Measurements from ENCODE around the gene ENOX2. TPM values are rescaled to one million over a fixed set of nuclear protein-coding genes. Genes with fewer than 3 reads are reported as not detected.
"Not testable (repeated sequence)": the region's sequence is repeated elsewhere in the genome, so short reads cannot be mapped to it uniquely, and the experiment has no call there.

The ENOX2 gene
- total and polyA plus RNA-seq, 2 donors = 7.4 to 7.8 TPM

- not testable (repeated sequence) for H3K4me3 ChIP-seq (ENCODE audit: low read length in 2 of 2); H3K9me3 ChIP-seq (ENCODE audit: control insufficient read depth in 2 of 2, insufficient read depth in 1 of 2, low read length in 1 of 2); H3K36me3 ChIP-seq (ENCODE audit: control insufficient read depth in 2 of 2, insufficient read depth in 2 of 2, low read length in 1 of 2); H3K4me1 ChIP-seq (ENCODE audit: control insufficient read depth in 2 of 2, insufficient read depth in 2 of 2, low read length in 2 of 2); DNase-seq (ENCODE audit: low read depth in 6 of 9, low spot score in 9 of 9); H3K27me3 ChIP-seq (ENCODE audit: control insufficient read depth in 2 of 2, insufficient read depth in 1 of 2, low read length in 1 of 2); H3K27ac ChIP-seq (ENCODE audit: low read depth in 1 of 2, low read length in 1 of 2)
- 98% methylated on average over 4 of the region's 4 CpGs for WGBS
Observed at GRCh38 chrX:130819367-130819766, 83.6 kb downstream of the ENOX2 start.

DNA sequence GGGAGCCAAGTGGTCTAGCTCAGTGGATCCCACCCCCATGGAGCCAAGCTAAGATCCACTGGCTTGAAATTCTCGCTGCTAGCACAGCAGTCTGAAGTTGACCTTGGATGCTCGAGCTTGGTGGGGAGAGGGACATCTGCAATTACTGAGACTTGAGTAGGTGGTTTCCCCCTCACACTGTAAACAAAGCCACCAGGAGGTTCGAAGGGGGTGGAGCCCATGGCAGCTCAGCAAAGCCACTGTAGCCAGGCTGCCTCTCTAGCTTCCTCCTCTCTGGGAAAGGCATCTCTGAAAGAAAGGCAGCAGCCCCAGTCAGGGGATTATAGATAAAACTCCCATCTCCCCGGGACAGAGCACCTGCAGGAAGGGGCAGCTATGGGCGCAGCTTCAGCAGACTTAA, 89.1 kb downstream of the ENOX2 start:
- H3K4me1 ChIP-seq (ENCODE audit: control insufficient read depth in 2 of 2, insufficient read depth in 2 of 2, low read length in 2 of 2); DNase-seq (ENCODE audit: low read depth in 6 of 9, low spot score in 9 of 9); H3K27me3 ChIP-seq (ENCODE audit: control insufficient read depth in 2 of 2, insufficient read depth in 1 of 2, low read length in 1 of 2); H3K36me3 ChIP-seq (ENCODE audit: control insufficient read depth in 2 of 2, insufficient read depth in 2 of 2, low read length in 1 of 2); H3K9me3 ChIP-seq (ENCODE audit: control insufficient read depth in 2 of 2, insufficient read depth in 1 of 2, low read length in 1 of 2); H3K4me3 ChIP-seq (ENCODE audit: low read length in 2 of 2); H3K27ac ChIP-seq (ENCODE audit: low read depth in 1 of 2, low read length in 1 of 2): not testable (repeated sequence)
- 98% methylated on average over 5 of the region's 5 CpGs for WGBS

DNA sequence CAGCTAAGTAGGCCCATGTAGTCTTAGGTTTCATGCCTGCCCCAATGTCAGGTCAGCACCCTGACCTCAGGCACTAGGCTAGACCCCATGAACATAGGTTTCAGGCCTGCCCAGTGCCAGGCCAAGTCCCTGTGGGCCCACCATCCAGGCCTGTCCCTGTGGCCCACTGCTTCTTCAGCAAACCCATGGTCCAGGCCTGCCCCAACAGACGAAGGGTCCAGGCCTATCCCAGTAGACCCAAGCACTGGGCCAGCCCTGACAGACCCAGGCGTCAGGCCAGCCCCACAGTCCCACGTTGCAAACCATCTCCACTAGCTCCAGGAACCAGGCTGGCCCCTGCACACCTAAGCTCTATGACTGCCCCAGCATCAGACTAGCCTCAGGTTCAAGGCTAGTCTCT, 92.4 kb downstream of the ENOX2 start:
- Histone ChIP-seq H3K4me3 (ENCODE audit: low read length in 2 of 2) (no peak overlapping the region), H3K4me1 (ENCODE audit: control insufficient read depth in 2 of 2, insufficient read depth in 2 of 2, low read length in 2 of 2) (no peaks in the 10 kb centered on the region), H3K27ac (ENCODE audit: low read depth in 1 of 2, low read length in 1 of 2) (no peak overlapping the region), H3K9me3 (ENCODE audit: control insufficient read depth in 2 of 2, insufficient read depth in 1 of 2, low read length in 1 of 2) (no peaks in the 10 kb centered on the region), H3K27me3 (ENCODE audit: control insufficient read depth in 2 of 2, insufficient read depth in 1 of 2, low read length in 1 of 2) (no peaks in the 10 kb centered on the region), H3K36me3 (ENCODE audit: control insufficient read depth in 2 of 2, insufficient read depth in 2 of 2, low read length in 1 of 2) (no peaks in the 10 kb centered on the region)
- DNase-seq (ENCODE audit: low read depth in 6 of 9, low spot score in 9 of 9) = no peak
- 95% methylated on average over 3 of the region's 3 CpGs for WGBS

DNA sequence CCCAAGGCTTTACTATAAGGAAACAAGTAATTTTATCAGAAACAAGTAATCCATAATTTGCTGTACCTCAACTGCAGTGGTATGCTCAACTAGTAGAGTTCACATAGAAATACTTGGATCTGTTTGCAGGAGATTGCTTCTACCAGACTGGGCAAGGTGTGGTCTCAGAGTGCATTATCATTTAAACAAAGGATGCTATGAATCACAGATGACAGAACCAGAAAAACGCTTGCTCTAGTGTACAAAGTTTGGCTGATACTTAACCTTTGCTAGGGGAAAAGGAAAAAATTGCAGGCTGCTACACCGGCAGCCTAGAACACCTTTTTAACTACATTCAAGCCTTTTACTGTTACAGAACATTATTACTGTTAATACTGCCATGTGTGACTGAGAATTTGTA, 97.1 kb downstream of the ENOX2 start:
- no peaks in the 10 kb centered on the region for H3K36me3 ChIP-seq (ENCODE audit: control insufficient read depth in 2 of 2, insufficient read depth in 2 of 2, low read length in 1 of 2)
- no peaks in the 10 kb centered on the region for H3K4me1 ChIP-seq (ENCODE audit: control insufficient read depth in 2 of 2, insufficient read depth in 2 of 2, low read length in 2 of 2)
- no peak overlapping the region for H3K4me3 ChIP-seq (ENCODE audit: low read length in 2 of 2)
- H3K9me3 ChIP-seq (ENCODE audit: control insufficient read depth in 2 of 2, insufficient read depth in 1 of 2, low read length in 1 of 2) = no peaks in the 10 kb centered on the region
- no peak overlapping the region for H3K27ac ChIP-seq (ENCODE audit: low read depth in 1 of 2, low read length in 1 of 2)
- 92% methylated on average over 2 of the region's 2 CpGs for WGBS
- H3K27me3 ChIP-seq (ENCODE audit: control insufficient read depth in 2 of 2, insufficient read depth in 1 of 2, low read length in 1 of 2) = no peaks in the 10 kb centered on the region
- no peak for DNase-seq (ENCODE audit: low read depth in 6 of 9, low spot score in 9 of 9)

- H3K4me1 ChIP-seq (ENCODE audit: control insufficient read depth in 2 of 2, insufficient read depth in 2 of 2, low read length in 2 of 2) = no peaks in the 10 kb centered on the region
- H3K36me3 ChIP-seq (ENCODE audit: control insufficient read depth in 2 of 2, insufficient read depth in 2 of 2, low read length in 1 of 2) = no peaks in the 10 kb centered on the region
- no peak for DNase-seq (ENCODE audit: low read depth in 6 of 9, low spot score in 9 of 9)
- no peak overlapping the region for H3K27ac ChIP-seq (ENCODE audit: low read depth in 1 of 2, low read length in 1 of 2)
- no peak overlapping the region for H3K4me3 ChIP-seq (ENCODE audit: low read length in 2 of 2)
- no peaks in the 10 kb centered on the region for H3K9me3 ChIP-seq (ENCODE audit: control insufficient read depth in 2 of 2, insufficient read depth in 1 of 2, low read length in 1 of 2)
- no peaks in the 10 kb centered on the region for H3K27me3 ChIP-seq (ENCODE audit: control insufficient read depth in 2 of 2, insufficient read depth in 1 of 2, low read length in 1 of 2)
- WGBS = 98% methylated on average over 1 of the region's 1 CpG
Observed at GRCh38 chrX:130803537-130803936, 99.5 kb downstream of the ENOX2 start.

GRCh38 chrX:130801901-130802300, 101.1 kb downstream of the ENOX2 start:
- H3K4me1 ChIP-seq (ENCODE audit: control insufficient read depth in 2 of 2, insufficient read depth in 2 of 2, low read length in 2 of 2) = no peaks in the 10 kb centered on the region
- no peak overlapping the region for H3K4me3 ChIP-seq (ENCODE audit: low read length in 2 of 2)
- no peak overlapping the region for H3K27ac ChIP-seq (ENCODE audit: low read depth in 1 of 2, low read length in 1 of 2)
- 98% methylated on average over 2 of the region's 2 CpGs for WGBS
- H3K9me3 ChIP-seq (ENCODE audit: control insufficient read depth in 2 of 2, insufficient read depth in 1 of 2, low read length in 1 of 2) = no peaks in the 10 kb centered on the region
- no peaks in the 10 kb centered on the region for H3K36me3 ChIP-seq (ENCODE audit: control insufficient read depth in 2 of 2, insufficient read depth in 2 of 2, low read length in 1 of 2)
- no peak for DNase-seq (ENCODE audit: low read depth in 6 of 9, low spot score in 9 of 9)
- H3K27me3 ChIP-seq (ENCODE audit: control insufficient read depth in 2 of 2, insufficient read depth in 1 of 2, low read length in 1 of 2) = no peaks in the 10 kb centered on the region

DNA sequence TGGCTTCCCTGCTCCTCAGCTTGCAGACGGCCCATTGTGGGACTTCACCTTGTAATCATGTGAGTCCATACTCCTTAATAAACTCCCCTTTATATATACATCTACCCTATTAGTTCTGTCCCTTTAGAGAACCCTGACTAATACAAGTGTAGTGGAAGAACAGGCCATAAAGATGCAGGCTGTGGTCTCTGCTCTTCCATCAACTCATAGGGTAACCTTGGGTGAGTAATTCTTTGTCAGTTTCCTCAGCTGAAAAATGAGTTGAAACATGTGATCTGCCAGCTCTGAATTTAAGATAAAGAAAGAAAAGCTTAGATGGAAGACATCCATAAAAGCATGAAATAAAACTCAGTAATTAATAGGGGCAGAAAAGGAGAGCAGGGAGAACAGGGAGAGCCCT, 103.6 kb downstream of the ENOX2 start:
- Histone ChIP-seq H3K4me1 (ENCODE audit: control insufficient read depth in 2 of 2, insufficient read depth in 2 of 2, low read length in 2 of 2) (no peaks in the 10 kb centered on the region), H3K27me3 (ENCODE audit: control insufficient read depth in 2 of 2, insufficient read depth in 1 of 2, low read length in 1 of 2) (no peaks in the 10 kb centered on the region), H3K9me3 (ENCODE audit: control insufficient read depth in 2 of 2, insufficient read depth in 1 of 2, low read length in 1 of 2) (no peaks in the 10 kb centered on the region), H3K4me3 (ENCODE audit: low read length in 2 of 2) (no peak overlapping the region), H3K27ac (ENCODE audit: low read depth in 1 of 2, low read length in 1 of 2) (no peak overlapping the region), H3K36me3 (ENCODE audit: control insufficient read depth in 2 of 2, insufficient read depth in 2 of 2, low read length in 1 of 2) (no peaks in the 10 kb centered on the region)
- WGBS = 97% methylated on average over 1 of the region's 1 CpG
- no peak for DNase-seq (ENCODE audit: low read depth in 6 of 9, low spot score in 9 of 9)

DNA sequence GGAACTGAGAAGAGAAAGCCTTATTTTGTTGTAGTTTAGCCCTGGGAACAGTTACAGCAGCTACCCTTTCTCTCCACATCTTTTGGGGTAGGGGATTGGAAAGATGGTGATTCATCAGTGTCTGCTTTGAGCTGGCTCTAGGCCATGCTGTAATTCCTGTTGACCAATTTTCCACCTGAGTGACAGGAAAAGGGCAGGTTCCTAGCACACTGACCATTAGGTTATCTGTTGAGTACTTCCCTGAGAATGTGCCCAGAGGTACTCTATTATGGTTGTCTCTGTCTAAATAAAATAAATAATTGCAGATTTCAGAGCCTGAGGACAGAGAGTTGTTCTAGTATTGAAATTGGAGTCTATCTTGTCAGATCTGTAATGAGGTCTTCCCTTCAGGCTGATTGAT, 109.0 kb downstream of the ENOX2 start:
- Histone ChIP-seq H3K27ac (ENCODE audit: low read depth in 1 of 2, low read length in 1 of 2) (no peak overlapping the region), H3K4me1 (ENCODE audit: control insufficient read depth in 2 of 2, insufficient read depth in 2 of 2, low read length in 2 of 2) (no peaks in the 10 kb centered on the region), H3K9me3 (ENCODE audit: control insufficient read depth in 2 of 2, insufficient read depth in 1 of 2, low read length in 1 of 2) (no peaks in the 10 kb centered on the region), H3K36me3 (ENCODE audit: control insufficient read depth in 2 of 2, insufficient read depth in 2 of 2, low read length in 1 of 2) (no peaks in the 10 kb centered on the region), H3K27me3 (ENCODE audit: control insufficient read depth in 2 of 2, insufficient read depth in 1 of 2, low read length in 1 of 2) (no peaks in the 10 kb centered on the region), H3K4me3 (ENCODE audit: low read length in 2 of 2) (no peak overlapping the region)
- no peak for DNase-seq (ENCODE audit: low read depth in 6 of 9, low spot score in 9 of 9)

- H3K27me3 ChIP-seq (ENCODE audit: control insufficient read depth in 2 of 2, insufficient read depth in 1 of 2, low read length in 1 of 2); H3K9me3 ChIP-seq (ENCODE audit: control insufficient read depth in 2 of 2, insufficient read depth in 1 of 2, low read length in 1 of 2); H3K4me3 ChIP-seq (ENCODE audit: low read length in 2 of 2); H3K4me1 ChIP-seq (ENCODE audit: control insufficient read depth in 2 of 2, insufficient read depth in 2 of 2, low read length in 2 of 2); H3K36me3 ChIP-seq (ENCODE audit: control insufficient read depth in 2 of 2, insufficient read depth in 2 of 2, low read length in 1 of 2); H3K27ac ChIP-seq (ENCODE audit: low read depth in 1 of 2, low read length in 1 of 2); DNase-seq (ENCODE audit: low read depth in 6 of 9, low spot score in 9 of 9): not testable (repeated sequence)
- WGBS = 97% methylated on average over 2 of the region's 2 CpGs
Observed at GRCh38 chrX:130791870-130792269, 111.1 kb downstream of the ENOX2 start.

- no peak overlapping the region for H3K4me3 ChIP-seq (ENCODE audit: low read length in 2 of 2)
- H3K9me3 ChIP-seq (ENCODE audit: control insufficient read depth in 2 of 2, insufficient read depth in 1 of 2, low read length in 1 of 2) = no peaks in the 10 kb centered on the region
- WGBS = 97% methylated on average over 2 of the region's 2 CpGs
- no peaks in the 10 kb centered on the region for H3K4me1 ChIP-seq (ENCODE audit: control insufficient read depth in 2 of 2, insufficient read depth in 2 of 2, low read length in 2 of 2)
- H3K27me3 ChIP-seq (ENCODE audit: control insufficient read depth in 2 of 2, insufficient read depth in 1 of 2, low read length in 1 of 2) = no peaks in the 10 kb centered on the region
- no peak for DNase-seq (ENCODE audit: low read depth in 6 of 9, low spot score in 9 of 9)
- H3K36me3 ChIP-seq (ENCODE audit: control insufficient read depth in 2 of 2, insufficient read depth in 2 of 2, low read length in 1 of 2) = no peaks in the 10 kb centered on the region
- no peak overlapping the region for H3K27ac ChIP-seq (ENCODE audit: low read depth in 1 of 2, low read length in 1 of 2)
Observed at GRCh38 chrX:130789793-130790192, 113.2 kb downstream of the ENOX2 start.

All from thymus (tissue), 11 donors.